Mesendoderm (in vitro differentiated cells): ENCODE measurements around the gene OSBPL10.

Source experiments
- DNase-seq: peaks from one replicate; pipeline ENCODE4 v3.0.0; 2013
- H2AK5ac ChIP-seq: 2 replicates; pipeline ENCODE4 v1.6.1; 2013; ENCODE audit warnings: low read length, inconsistent platforms
- H2BK120ac ChIP-seq: 2 replicates; pipeline ENCODE4 v1.6.1; 2013; ENCODE audit warnings: low read depth, mild to moderate bottlenecking, low read length, moderate library complexity, mixed read lengths
- H2BK15ac ChIP-seq: replicated peaks from 2 replicates; pipeline ENCODE4 v1.6.1; 2013; ENCODE audit warnings: low read depth, mild to moderate bottlenecking, moderate library complexity
- H2BK5ac ChIP-seq: 2 replicates; pipeline ENCODE4 v1.6.1; 2013; ENCODE audit warnings: low read length, inconsistent platforms
- H3K18ac ChIP-seq: 2 replicates; pipeline ENCODE4 v1.6.1; 2013; ENCODE audit warnings: mild to moderate bottlenecking, low read length, mixed read lengths
- H3K23ac ChIP-seq: one replicate; pipeline ENCODE4 v1.6.1; 2013; ENCODE audit warnings: low read length
- H3K27ac ChIP-seq: 2 replicates; pipeline ENCODE4 v1.5.1; 2013; ENCODE audit warnings: low read depth, mild to moderate bottlenecking, inconsistent platforms, low read length, moderate library complexity
- H3K27me3 ChIP-seq: 2 replicates; pipeline ENCODE4 v1.6.1; 2013; ENCODE audit warnings: low read length, control low read depth, mild to moderate bottlenecking, inconsistent platforms; ENCODE audit not compliant: insufficient read depth, poor library complexity
- H3K36me3 ChIP-seq: 2 replicates; pipeline ENCODE4 v1.6.1; 2013; ENCODE audit warnings: low read length, inconsistent platforms; ENCODE audit not compliant: control insufficient read depth, insufficient read depth
- H3K4ac ChIP-seq: one replicate; pipeline ENCODE4 v1.6.1; 2013; ENCODE audit warnings: low read depth, mild to moderate bottlenecking, low read length, moderate library complexity
- H3K4me1 ChIP-seq: 2 replicates; pipeline ENCODE4 v1.6.1; 2013; ENCODE audit warnings: low read depth, low read length, inconsistent platforms; ENCODE audit not compliant: control insufficient read depth
- H3K4me2 ChIP-seq: 2 replicates; pipeline ENCODE4 v1.6.1; 2013; ENCODE audit warnings: low read length
- H3K4me3 ChIP-seq: 2 replicates; pipeline ENCODE4 v1.5.1; 2013; ENCODE audit warnings: mild to moderate bottlenecking, low read length
- H3K56ac ChIP-seq: one replicate; pipeline ENCODE4 v1.6.1; 2013; ENCODE audit warnings: low read length
- H3K79me1 ChIP-seq: 2 replicates; pipeline ENCODE4 v1.6.1; 2013; ENCODE audit warnings: low read length, inconsistent platforms
- H3K79me2 ChIP-seq: 2 replicates; pipeline ENCODE4 v1.6.1; 2013; ENCODE audit warnings: mild to moderate bottlenecking, low read length; ENCODE audit not compliant: control insufficient read depth, insufficient read depth
- H3K9ac ChIP-seq: 2 replicates; pipeline ENCODE4 v1.6.1; 2013; ENCODE audit warnings: low read length, inconsistent platforms
- H4K5ac ChIP-seq: one replicate; pipeline ENCODE4 v1.6.1; 2013; ENCODE audit warnings: low read length
- H4K8ac ChIP-seq: one replicate; pipeline ENCODE4 v1.6.1; 2013; ENCODE audit warnings: low read depth, mild to moderate bottlenecking, control low read depth, low read length, moderate library complexity
- WGBS: extraction: QIAGEN DNeasy Blood & Tissue Kit; methylation state at CpG from one replicate; pipeline ENCODE4 v1.1.7; 2013; ENCODE audit warnings: low lambda C conversion rate, missing lambda C conversion rate; ENCODE audit not compliant: insufficient coverage; ENCODE audit errors: extremely low coverage; 5-methylcytosine and 5-hydroxymethylcytosine counted together

OSBPL10 gene

GRCh38 chr3:31900583-31900982, 80.5 kb downstream of the OSBPL10 start:
- Histone ChIP-seq H3K4me1 (peaks cover 4% of the 10 kb centered on the region), H3K23ac (no peak overlapping the region), H3K4me3 (no peak overlapping the region), H3K4me2 (no peak overlapping the region), H3K79me2 (peaks cover 5% of the 10 kb centered on the region), H2BK120ac (no peak overlapping the region), H3K4ac (no peak overlapping the region), H3K18ac (no peak overlapping the region), H3K27me3 (no peaks in the 10 kb centered on the region), H3K36me3 (no peaks in the 10 kb centered on the region), H4K8ac (no peak overlapping the region), H3K56ac (no peak overlapping the region), H3K27ac (no peak overlapping the region), H2BK5ac (no peak overlapping the region), H4K5ac (no peak overlapping the region), H2AK5ac (no peak overlapping the region), H3K79me1 (peaks cover 5% of the 10 kb centered on the region), H3K9ac (no peak overlapping the region), H2BK15ac (no peak overlapping the region)
- no peak for DNase-seq

DNA sequence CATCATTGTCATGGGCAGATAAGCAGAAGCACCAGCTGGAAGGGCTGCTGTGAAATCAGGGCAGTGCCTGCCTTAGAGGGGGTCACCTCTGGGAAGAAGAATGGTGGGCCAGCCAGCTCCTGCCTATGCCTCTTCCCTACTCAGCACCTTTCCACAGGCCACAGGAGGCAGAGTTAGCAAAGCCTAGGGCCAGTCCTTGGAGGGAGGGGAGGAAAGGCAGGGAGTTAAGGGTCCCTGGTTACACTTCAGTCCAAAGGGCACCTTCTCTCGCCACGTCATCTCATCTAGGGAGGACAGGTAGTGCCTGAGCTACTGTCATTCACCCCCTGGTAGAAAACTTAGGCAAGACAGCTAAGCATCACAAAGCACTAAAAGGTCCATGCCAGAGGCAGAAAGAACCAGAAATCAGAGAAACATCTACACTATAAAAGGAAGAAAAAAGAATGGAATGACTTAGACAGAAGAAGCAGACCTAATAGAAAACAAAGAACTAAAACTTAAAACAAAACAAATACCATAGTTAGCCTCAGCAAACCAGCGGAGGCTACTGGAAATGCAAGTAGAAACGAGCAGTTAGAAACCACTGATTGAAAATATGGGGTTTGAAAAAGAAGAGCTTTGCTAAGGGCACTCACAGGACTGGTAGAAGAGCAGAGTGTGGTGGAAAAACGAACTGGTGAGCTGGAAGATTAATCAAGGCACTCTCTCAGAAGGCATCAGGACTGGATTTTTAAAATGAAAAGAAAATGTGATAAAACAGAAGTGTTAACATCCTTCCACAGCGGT, 84.2 kb downstream of the OSBPL10 start:
- no peak overlapping the region for H2BK120ac ChIP-seq
- H3K56ac ChIP-seq = no peak overlapping the region
- no peak overlapping the region for H2AK5ac ChIP-seq
- no peak overlapping the region for H2BK5ac ChIP-seq
- no peak overlapping the region for H3K4ac ChIP-seq
- no peak overlapping the region for H3K9ac ChIP-seq
- no peaks in the 10 kb centered on the region for H3K27me3 ChIP-seq
- no peak overlapping the region for H2BK15ac ChIP-seq
- peaks cover 14% of the 10 kb centered on the region for H3K4me1 ChIP-seq
- WGBS = no CpG with 5 or more reads among the region's 6 CpGs
- no peak for DNase-seq
- H3K79me1 ChIP-seq = peaks cover 2% of the 10 kb centered on the region
- H3K23ac ChIP-seq = no peak overlapping the region
- H3K18ac ChIP-seq = no peak overlapping the region
- no peak overlapping the region for H4K8ac ChIP-seq
- H3K4me2 ChIP-seq = no peak overlapping the region
- H3K79me2 ChIP-seq = peaks cover 2% of the 10 kb centered on the region
- H3K36me3 ChIP-seq = no peaks in the 10 kb centered on the region
- H3K4me3 ChIP-seq = no peak overlapping the region
- H3K27ac ChIP-seq = no peak overlapping the region
- H4K5ac ChIP-seq = no peak overlapping the region

GRCh38 chr3:31896026-31896425, 85.0 kb downstream of the OSBPL10 start:
- Histone ChIP-seq H3K4ac (no peak overlapping the region), H3K27me3 (no peaks in the 10 kb centered on the region), H3K79me2 (no peaks in the 10 kb centered on the region), H3K36me3 (no peaks in the 10 kb centered on the region), H3K79me1 (no peaks in the 10 kb centered on the region), H3K4me1 (peaks cover 11% of the 10 kb centered on the region), H3K56ac (no peak overlapping the region), H4K5ac (no peak overlapping the region), H2BK5ac (no peak overlapping the region), H3K4me3 (no peak overlapping the region), H2AK5ac (no peak overlapping the region), H3K27ac (no peak overlapping the region), H3K4me2 (no peak overlapping the region), H2BK15ac (no peak overlapping the region), H2BK120ac (no peak overlapping the region), H3K18ac (no peak overlapping the region), H3K23ac (no peak overlapping the region), H3K9ac (no peak overlapping the region), H4K8ac (no peak overlapping the region)
- WGBS = no CpG with 5 or more reads among the region's 1 CpG
- DNase-seq = no peak

DNA sequence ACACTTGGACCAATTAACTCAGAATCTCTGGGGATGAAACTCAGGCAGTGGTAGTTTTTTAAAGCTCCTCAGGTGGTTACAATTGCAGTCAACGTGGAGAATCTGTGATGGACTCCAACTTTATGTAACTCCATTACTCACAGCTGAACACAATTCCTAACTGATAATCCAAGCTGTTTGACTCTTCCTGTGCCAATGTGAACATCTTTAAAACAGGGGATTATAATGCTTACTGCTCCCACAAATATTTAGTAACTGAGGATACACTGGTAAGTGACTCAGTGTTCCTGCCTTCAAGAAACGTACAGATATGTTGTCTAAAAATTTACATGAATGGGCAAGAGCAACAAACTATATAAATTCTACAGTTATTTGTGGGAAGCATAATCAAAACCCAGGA, 85.6 kb downstream of the OSBPL10 start:
- DNase-seq = no peak
- Histone ChIP-seq H4K5ac (no peak overlapping the region), H3K18ac (no peak overlapping the region), H2BK120ac (no peak overlapping the region), H2BK5ac (no peak overlapping the region), H3K4ac (no peak overlapping the region), H3K27ac (no peak overlapping the region), H3K9ac (no peak overlapping the region), H3K4me1 (peaks cover 11% of the 10 kb centered on the region), H3K56ac (no peak overlapping the region), H3K4me3 (no peak overlapping the region), H3K36me3 (no peaks in the 10 kb centered on the region), H3K23ac (no peak overlapping the region), H2AK5ac (no peak overlapping the region), H3K4me2 (no peak overlapping the region), H3K79me2 (no peaks in the 10 kb centered on the region), H4K8ac (no peak overlapping the region), H3K27me3 (no peaks in the 10 kb centered on the region), H3K79me1 (no peaks in the 10 kb centered on the region), H2BK15ac (no peak overlapping the region)
- no CpG with 5 or more reads among the region's 2 CpGs for WGBS

DNA sequence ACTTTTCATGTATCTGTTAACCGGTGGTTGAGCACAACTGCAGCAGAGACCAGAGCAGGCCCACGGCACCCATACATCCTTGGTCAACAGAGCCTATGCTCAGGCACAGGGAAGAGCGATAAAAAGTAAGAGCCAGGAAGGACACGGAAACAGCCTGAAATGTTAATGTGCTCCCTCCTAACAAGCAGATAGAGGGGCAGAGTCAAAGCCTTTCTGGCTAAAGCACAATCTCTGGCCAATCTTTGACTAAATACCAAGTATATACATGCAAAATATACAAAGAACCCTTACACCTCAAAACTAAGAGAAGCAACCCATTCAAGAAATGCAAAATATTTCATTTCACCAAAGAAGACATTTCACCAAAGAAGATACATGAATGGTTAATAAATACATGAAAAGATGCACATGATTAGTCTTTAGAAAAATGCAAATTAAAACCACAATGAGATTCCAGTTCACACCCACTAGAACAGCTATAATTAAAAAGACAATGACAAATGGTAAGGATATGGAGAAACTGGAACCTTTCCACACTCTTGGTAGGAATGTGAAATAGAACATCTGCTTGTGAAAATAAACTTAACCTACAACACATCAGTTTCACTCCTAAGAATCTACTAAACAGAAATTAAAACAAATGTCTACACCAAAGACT, 88.0 kb downstream of the OSBPL10 start:
- Histone ChIP-seq H3K27me3 (no peaks in the 10 kb centered on the region), H4K5ac (no peak overlapping the region), H3K79me2 (no peaks in the 10 kb centered on the region), H3K9ac (no peak overlapping the region), H3K79me1 (no peaks in the 10 kb centered on the region), H2AK5ac (no peak overlapping the region), H3K4me3 (no peak overlapping the region), H2BK15ac (no peak overlapping the region), H3K23ac (no peak overlapping the region), H3K18ac (no peak overlapping the region), H2BK120ac (no peak overlapping the region), H3K4me1 (peaks cover 11% of the 10 kb centered on the region), H3K4ac (no peak overlapping the region), H3K56ac (no peak overlapping the region), H3K27ac (no peak overlapping the region), H4K8ac (no peak overlapping the region), H2BK5ac (no peak overlapping the region), H3K4me2 (no peak overlapping the region), H3K36me3 (no peaks in the 10 kb centered on the region)
- no CpG with 5 or more reads among the region's 4 CpGs for WGBS
- DNase-seq = peak; percentile 28
